VCaP (cell line): ENCODE results near the gene FOXO4.
A peak's percentile ranks its signal among the peaks of the same experiment; 100 is the strongest.

Experiments
- H3K27ac ChIP-seq: fragments of 450-650 bp; 2 replicates; pipeline ENCODE4 v1.5.1; 2017
- TF ChIP-seq, protein P1 (sequence below): fragments of 450-650 bp; conservative IDR thresholded peaks from 2 replicates; pipeline ENCODE4 v1.5.1; 2017; ENCODE audit warnings: mild to moderate bottlenecking, moderate library complexity

FOXO4 gene

GRCh38 chrX:71128166-71128833 is 32.6 kb downstream of the FOXO4 start:
- TF ChIP-seq, protein P1, sequence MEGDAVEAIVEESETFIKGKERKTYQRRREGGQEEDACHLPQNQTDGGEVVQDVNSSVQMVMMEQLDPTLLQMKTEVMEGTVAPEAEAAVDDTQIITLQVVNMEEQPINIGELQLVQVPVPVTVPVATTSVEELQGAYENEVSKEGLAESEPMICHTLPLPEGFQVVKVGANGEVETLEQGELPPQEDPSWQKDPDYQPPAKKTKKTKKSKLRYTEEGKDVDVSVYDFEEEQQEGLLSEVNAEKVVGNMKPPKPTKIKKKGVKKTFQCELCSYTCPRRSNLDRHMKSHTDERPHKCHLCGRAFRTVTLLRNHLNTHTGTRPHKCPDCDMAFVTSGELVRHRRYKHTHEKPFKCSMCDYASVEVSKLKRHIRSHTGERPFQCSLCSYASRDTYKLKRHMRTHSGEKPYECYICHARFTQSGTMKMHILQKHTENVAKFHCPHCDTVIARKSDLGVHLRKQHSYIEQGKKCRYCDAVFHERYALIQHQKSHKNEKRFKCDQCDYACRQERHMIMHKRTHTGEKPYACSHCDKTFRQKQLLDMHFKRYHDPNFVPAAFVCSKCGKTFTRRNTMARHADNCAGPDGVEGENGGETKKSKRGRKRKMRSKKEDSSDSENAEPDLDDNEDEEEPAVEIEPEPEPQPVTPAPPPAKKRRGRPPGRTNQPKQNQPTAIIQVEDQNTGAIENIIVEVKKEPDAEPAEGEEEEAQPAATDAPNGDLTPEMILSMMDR, result no peak
- no peak overlapping the region for H3K27ac ChIP-seq

DNA sequence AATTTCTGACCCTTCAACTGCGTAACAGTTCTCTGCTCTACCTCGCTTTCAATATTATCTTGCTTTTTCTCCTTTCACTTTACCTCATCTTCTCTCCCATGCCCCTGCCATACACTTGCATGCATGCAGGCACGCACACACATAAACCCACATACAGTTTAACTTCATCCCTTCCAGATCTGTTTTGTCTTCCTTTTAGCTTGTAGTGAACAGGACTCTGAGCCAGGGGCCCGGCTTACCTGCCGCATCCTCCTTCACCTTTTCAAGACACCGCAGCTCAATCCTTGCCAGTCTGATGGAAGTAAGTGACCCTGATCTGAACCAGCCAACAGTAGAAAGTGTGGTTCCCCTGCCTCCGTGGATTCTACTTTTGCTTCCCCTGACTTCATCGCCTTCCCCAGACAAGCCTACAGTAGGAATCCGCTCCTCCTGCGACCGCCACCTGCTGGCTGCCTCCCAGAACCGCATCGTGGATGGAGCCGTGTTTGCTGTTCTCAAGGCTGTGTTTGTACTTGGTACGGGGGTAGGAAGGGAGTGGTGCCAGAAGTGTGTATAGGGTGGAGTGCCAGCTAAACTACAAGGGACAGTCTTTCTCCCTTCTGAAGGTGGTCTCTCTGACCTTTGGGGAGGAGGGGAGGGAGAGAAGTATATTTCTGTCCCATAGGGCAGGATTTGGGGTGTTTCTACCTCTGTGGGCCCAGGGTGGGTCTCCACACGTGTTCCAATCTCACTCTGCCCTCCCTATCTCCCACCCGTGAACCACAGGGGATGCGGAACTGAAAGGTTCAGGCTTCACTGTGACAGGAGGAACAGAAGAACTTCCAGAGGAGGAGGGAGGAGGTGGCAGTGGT is 33.5 kb downstream of the FOXO4 start:
- TF ChIP-seq, protein P1, result peak; percentile 87
- H3K27ac ChIP-seq, result peak overlapping the region; percentile 23; the same call in 1 of the 2 replicates

DNA sequence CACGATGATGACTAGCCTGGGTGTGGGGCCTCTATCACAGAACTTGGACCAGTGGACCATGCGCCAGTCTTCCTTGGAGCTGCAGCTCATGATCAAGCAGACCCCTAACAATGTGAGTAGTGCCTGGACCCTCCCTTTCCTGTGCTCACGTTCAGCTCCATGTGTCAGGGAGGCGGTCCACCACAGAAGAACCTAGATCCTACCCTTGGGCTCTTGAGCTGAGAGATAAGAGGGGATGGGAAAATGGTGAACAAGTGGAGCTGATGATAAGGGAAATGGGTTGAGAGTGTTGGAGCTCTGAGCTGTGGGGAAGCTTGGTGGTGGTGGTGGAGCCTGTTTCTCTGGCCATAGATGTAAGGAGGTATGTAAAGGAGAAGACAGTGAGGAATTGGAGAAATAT is 35.9 kb downstream of the FOXO4 start:
- TF ChIP-seq, protein P1, result no peak
- H3K27ac ChIP-seq, result no peak overlapping the region

DNA sequence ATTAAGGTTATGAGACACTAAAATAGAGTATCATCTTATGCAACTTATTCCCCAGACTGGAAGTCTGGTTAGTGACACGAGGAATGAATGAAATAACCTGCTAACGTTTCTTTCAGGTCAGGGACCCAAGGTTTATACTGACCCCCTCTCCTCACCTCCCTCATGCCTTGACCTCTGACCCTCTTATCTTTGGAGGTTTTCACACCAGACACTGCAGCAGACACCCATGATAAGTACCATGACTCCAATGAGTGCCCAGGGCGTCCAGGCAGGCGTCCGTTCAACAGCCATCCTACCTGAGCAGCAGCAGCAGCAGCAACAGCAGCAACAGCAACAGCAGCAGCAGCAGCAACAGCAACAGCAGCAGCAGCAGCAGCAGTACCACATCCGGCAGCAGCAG is 44.8 kb downstream of the FOXO4 start:
- H3K27ac ChIP-seq, result no peak overlapping the region
- TF ChIP-seq, protein P1, result no peak

DNA sequence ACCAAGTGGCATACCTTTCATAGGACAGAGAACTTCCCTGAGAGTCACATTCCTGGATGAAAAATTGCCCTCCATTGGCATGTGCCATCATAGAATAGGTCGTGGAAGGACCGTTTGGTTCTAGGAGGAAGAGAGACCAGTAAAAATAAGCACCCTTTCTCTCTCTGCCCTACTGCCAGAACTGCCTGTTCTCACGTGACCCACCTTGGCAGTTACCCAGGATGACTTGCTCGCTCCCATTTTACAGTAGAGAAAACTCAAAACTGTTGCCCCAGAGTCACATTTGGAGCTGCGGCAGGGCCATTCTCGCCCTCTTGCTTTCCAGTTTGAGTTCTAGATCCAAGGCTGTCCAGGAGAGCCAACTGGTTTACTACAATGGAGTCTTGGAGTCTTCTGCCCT is 47.9 kb downstream of the FOXO4 start:
- TF ChIP-seq, protein P1, result no peak
- no peak overlapping the region for H3K27ac ChIP-seq

- no peak within 1 kb of the TSS for H3K27ac ChIP-seq
- TF ChIP-seq, protein P1, result no peak
Observed at GRCh38 chrX:71144651-71145050, 49.0 kb downstream of the FOXO4 start, which contains the start of gene NLGN3. NLGN3 (plus strand) TSS chrX:71144841; CDS start chrX:71147750, 2,909 bp downstream.

DNA sequence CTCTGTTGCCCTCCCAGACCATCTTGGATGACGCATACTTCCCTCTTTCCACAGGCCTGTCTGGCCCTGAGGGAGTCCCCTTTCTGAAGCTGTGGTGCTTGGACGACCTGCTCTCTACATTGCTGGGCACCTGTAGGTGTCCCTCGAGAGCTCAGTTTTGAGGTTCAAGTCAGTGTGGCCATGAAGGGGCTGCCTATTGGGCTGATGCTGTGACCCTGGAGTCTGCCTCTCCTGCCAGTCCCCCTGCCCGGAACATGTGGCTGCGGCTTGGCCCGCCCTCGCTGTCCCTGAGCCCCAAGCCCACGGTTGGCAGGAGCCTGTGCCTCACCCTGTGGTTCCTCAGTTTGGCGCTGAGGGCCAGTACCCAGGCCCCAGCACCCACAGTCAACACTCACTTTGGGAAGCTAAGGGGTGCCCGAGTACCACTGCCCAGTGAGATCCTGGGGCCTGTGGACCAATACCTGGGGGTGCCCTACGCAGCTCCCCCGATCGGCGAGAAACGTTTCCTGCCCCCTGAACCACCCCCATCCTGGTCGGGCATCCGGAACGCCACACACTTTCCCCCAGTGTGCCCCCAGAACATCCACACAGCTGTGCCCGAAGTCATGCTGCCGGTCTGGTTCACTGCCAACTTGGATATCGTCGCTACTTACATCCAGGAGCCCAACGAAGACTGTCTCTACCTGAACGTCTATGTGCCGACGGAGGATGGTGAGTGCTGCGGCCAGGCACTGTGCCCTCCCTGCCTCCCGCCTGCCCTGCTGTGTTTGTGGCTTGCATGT is 52.0 kb downstream of the FOXO4 start:
- H3K27ac ChIP-seq, result no peak overlapping the region
- TF ChIP-seq, protein P1, result no peak
